GM12878 (cell line): ENCODE data around the gene TRANK1. TPM values are rescaled to one million over a fixed set of nuclear protein-coding genes. Genes with fewer than 3 reads are reported as not detected.

Experiments used
- BCL11A ChIP-seq: IDR thresholded peaks from 2 replicates; pipeline ENCODE4 v1.6.1; 2011; ENCODE audit warnings: low read depth, low read length
- CEBPZ ChIP-seq: fragments of 150-350 bp; IDR thresholded peaks from 2 replicates; pipeline ENCODE4 v1.6.1; 2016; ENCODE audit warnings: low read depth, low read length
- CHD1 ChIP-seq: IDR thresholded peaks from 2 replicates; pipeline ENCODE4 v1.6.1; 2012; ENCODE audit warnings: low read depth, low read length, improper control_type of control experiment
- EED ChIP-seq: sonication (generic); IDR thresholded peaks from 2 replicates; pipeline ENCODE4 v1.6.1; 2016; ENCODE audit warnings: antibody characterized with exemption, low read depth
- ETV6 ChIP-seq, 2 experiments: fragments of 450-650 bp in 1 of 2; IDR thresholded peaks in 1 of 2; conservative IDR thresholded peaks in 1 of 2; 2 replicates each; pipeline ENCODE4 v1.6.1; 2014; ENCODE audit warnings: antibody characterized with exemption in 1 of 2, borderline replicate concordance in 1 of 2, low read depth in 1 of 2, mild to moderate bottlenecking in 1 of 2, moderate library complexity in 1 of 2
- FOXK2 ChIP-seq: fragments of 450-650 bp; IDR thresholded peaks from 2 replicates; pipeline ENCODE4 v1.6.1; 2017; ENCODE audit warnings: mild to moderate bottlenecking, moderate library complexity
- HDAC2 ChIP-seq: fragments of 200-600 bp; sonication (generic); IDR thresholded peaks from 2 replicates; pipeline ENCODE4 v1.6.1; 2017
- HSF1 ChIP-seq: fragments of 150-350 bp; IDR thresholded peaks from 2 replicates; pipeline ENCODE4 v1.6.1; 2014; ENCODE audit warnings: mild to moderate bottlenecking, low read depth, low read length
- IRF4 ChIP-seq: IDR thresholded peaks from 2 replicates; pipeline ENCODE4 v1.6.1; 2011; ENCODE audit warnings: low read depth, low read length
- JUND ChIP-seq: IDR thresholded peaks from 2 replicates; pipeline ENCODE4 v1.6.1; 2012; ENCODE audit warnings: low read depth, mild to moderate bottlenecking, low read length, improper control_type of control experiment, moderate library complexity
- MYB ChIP-seq: fragments of 150-350 bp; IDR thresholded peaks from 2 replicates; pipeline ENCODE4 v1.6.1; 2014; ENCODE audit warnings: mild to moderate bottlenecking, low read depth, low read length, borderline replicate concordance
- NRF1 ChIP-seq: conservative IDR thresholded peaks from 2 replicates; pipeline ENCODE4 v1.6.1; 2011; ENCODE audit warnings: mild to moderate bottlenecking, low read depth, low read length, improper control_type of control experiment
- PAX8 ChIP-seq: fragments of 450-650 bp; IDR thresholded peaks from 2 replicates; pipeline ENCODE4 v1.6.1; 2017; ENCODE audit warnings: mild to moderate bottlenecking, moderate library complexity
- RAD21 ChIP-seq: IDR thresholded peaks from 2 replicates; pipeline ENCODE4 v1.6.1; 2011; ENCODE audit warnings: mild to moderate bottlenecking, low read depth, low read length, moderate library complexity; ENCODE audit not compliant: insufficient read depth
- SMAD5 ChIP-seq: IDR thresholded peaks from 2 replicates; pipeline ENCODE4 v1.6.1; 2016; ENCODE audit warnings: antibody characterized with exemption, low read depth
- polyA plus RNA-seq, 11 experiments: library from polyadenylated mRNA; depleted of rRNA in 4 of 11; unstranded in 6 of 11; stranded (reverse) in 5 of 11; fragments of >200 nt; fragmentation: Nextera tagmentation in 4 of 11; fragmentation: Illumina TruSeq in 1 of 11; extraction: Ambion mirVana in 4 of 11; extraction: Trizol in 1 of 11; gene quantifications; 1 replicate in 1 of 11; 2 replicates in 10 of 11; pipeline versions ENCODE4 v1.2.1 to v1.2.3, GENCODE V29; 2011 to 2016; ENCODE audit warnings: inconsistent platforms in 2 of 11, missing spikeins in 2 of 11, low read depth in 1 of 11
- total RNA-seq, 4 experiments: library from RNA; depleted of rRNA in 3 of 4; stranded (reverse); fragments of >200 nt in 3 of 4; fragmentation: Illumina TruSeq in 1 of 4; extraction: Trizol in 1 of 4; gene quantifications; 2 replicates each; pipeline versions ENCODE4 v1.2.1 to v1.2.3, GENCODE V29; 2013 to 2021
- TF ChIP-seq, protein P1 (sequence below): fragments of 450-650 bp; formaldehyde crosslinking; IDR thresholded peaks from 2 replicates; pipeline ENCODE4 v1.5.0; 2022; ENCODE audit warnings: mild to moderate bottlenecking, missing genetic modification characterization
- TF ChIP-seq, protein P2 (sequence below): fragments of 450-650 bp; IDR thresholded peaks from 2 replicates; pipeline ENCODE4 v1.6.1; 2018; ENCODE audit warnings: borderline replicate concordance, mild to moderate bottlenecking; ENCODE audit not compliant: partially characterized antibody
- TF ChIP-seq, protein P3 (sequence below): fragments of 450-650 bp; IDR thresholded peaks from 2 replicates; pipeline ENCODE4 v1.6.1; 2017; ENCODE audit warnings: mild to moderate bottlenecking

TRANK1 gene
- total and polyA plus RNA-seq, 10 of the 15 experiments (the other 5 are each of a cell fraction or from before 2014, with no cell fraction given), result 0.46 to 8.8 (median 1.1) TPM

DNA sequence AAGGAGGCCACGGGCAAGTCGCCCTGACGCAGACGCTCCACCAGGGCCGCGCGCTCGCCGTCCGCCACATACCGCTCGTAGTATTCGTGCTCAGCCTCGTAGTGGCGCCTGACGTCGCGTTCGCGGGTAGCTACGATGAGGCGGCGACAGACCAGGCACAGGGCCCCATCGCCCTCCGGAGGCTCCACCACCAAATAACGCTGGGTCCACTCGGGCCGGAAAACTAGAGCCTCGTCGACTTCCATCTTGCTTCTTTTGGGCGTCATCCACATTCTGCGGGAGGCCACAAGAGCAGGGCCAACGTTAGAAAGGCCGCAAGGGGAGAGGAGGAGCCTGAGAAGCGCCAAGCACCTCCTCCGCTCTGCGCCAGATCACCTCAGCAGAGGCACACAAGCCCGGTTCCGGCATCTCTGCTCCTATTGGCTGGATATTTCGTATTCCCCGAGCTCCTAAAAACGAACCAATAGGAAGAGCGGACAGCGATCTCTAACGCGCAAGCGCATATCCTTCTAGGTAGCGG is 48.0 kb upstream of the TRANK1 start, which contains the start of gene EPM2AIP1 (continued):
- TF ChIP-seq, protein P1, sequence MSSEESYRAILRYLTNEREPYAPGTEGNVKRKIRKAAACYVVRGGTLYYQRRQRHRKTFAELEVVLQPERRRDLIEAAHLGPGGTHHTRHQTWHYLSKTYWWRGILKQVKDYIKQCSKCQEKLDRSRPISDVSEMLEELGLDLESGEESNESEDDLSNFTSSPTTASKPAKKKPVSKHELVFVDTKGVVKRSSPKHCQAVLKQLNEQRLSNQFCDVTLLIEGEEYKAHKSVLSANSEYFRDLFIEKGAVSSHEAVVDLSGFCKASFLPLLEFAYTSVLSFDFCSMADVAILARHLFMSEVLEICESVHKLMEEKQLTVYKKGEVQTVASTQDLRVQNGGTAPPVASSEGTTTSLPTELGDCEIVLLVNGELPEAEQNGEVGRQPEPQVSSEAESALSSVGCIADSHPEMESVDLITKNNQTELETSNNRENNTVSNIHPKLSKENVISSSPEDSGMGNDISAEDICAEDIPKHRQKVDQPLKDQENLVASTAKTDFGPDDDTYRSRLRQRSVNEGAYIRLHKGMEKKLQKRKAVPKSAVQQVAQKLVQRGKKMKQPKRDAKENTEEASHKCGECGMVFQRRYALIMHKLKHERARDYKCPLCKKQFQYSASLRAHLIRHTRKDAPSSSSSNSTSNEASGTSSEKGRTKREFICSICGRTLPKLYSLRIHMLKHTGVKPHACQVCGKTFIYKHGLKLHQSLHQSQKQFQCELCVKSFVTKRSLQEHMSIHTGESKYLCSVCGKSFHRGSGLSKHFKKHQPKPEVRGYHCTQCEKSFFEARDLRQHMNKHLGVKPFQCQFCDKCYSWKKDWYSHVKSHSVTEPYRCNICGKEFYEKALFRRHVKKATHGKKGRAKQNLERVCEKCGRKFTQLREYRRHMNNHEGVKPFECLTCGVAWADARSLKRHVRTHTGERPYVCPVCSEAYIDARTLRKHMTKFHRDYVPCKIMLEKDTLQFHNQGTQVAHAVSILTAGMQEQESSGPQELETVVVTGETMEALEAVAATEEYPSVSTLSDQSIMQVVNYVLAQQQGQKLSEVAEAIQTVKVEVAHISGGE (CRISPR knock-in tag), result no peak
- peak; percentile 21; the same call in 1 of the 2 replicates for TF ChIP-seq MYB
- TF ChIP-seq NRF1, result peak; percentile 38
- TF ChIP-seq, protein P2, sequence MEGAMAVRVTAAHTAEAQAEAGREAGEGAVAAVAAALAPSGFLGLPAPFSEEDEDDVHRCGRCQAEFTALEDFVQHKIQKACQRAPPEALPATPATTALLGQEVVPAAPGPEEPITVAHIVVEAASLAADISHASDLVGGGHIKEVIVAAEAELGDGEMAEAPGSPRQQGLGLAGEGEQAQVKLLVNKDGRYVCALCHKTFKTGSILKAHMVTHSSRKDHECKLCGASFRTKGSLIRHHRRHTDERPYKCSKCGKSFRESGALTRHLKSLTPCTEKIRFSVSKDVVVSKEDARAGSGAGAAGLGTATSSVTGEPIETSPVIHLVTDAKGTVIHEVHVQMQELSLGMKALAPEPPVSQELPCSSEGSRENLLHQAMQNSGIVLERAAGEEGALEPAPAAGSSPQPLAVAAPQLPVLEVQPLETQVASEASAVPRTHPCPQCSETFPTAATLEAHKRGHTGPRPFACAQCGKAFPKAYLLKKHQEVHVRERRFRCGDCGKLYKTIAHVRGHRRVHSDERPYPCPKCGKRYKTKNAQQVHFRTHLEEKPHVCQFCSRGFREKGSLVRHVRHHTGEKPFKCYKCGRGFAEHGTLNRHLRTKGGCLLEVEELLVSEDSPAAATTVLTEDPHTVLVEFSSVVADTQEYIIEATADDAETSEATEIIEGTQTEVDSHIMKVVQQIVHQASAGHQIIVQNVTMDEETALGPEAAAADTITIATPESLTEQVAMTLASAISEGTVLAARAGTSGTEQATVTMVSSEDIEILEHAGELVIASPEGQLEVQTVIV, result no peak
- TF ChIP-seq FOXK2, result no peak
- TF ChIP-seq, protein P3, sequence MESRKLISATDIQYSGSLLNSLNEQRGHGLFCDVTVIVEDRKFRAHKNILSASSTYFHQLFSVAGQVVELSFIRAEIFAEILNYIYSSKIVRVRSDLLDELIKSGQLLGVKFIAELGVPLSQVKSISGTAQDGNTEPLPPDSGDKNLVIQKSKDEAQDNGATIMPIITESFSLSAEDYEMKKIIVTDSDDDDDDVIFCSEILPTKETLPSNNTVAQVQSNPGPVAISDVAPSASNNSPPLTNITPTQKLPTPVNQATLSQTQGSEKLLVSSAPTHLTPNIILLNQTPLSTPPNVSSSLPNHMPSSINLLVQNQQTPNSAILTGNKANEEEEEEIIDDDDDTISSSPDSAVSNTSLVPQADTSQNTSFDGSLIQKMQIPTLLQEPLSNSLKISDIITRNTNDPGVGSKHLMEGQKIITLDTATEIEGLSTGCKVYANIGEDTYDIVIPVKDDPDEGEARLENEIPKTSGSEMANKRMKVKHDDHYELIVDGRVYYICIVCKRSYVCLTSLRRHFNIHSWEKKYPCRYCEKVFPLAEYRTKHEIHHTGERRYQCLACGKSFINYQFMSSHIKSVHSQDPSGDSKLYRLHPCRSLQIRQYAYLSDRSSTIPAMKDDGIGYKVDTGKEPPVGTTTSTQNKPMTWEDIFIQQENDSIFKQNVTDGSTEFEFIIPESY, result no peak
- no peak for TF ChIP-seq HDAC2
- TF ChIP-seq CHD1, result 0 out of 2 replicates have a peak, but pooled peaks have one; percentile 76
- no peak for TF ChIP-seq PAX8
- TF ChIP-seq EED, result no peak
- TF ChIP-seq JUND, result no peak
- TF ChIP-seq ETV6 (conservative IDR thresholded peaks at IDR 0.05 in 1 of 2, IDR thresholded peaks at IDR 0.05 in 1 of 2; ENCODE audit: borderline replicate concordance in 1 of 2, low read depth in 1 of 2), result no peak
- TF ChIP-seq BCL11A, result no peak
- no peak for TF ChIP-seq CEBPZ
- peak; percentile 91 for TF ChIP-seq SMAD5
- TF ChIP-seq RAD21, result no peak
- TF ChIP-seq IRF4, result 0 out of 2 replicates have a peak, but pooled peaks have one; percentile 25
- no peak for TF ChIP-seq HSF1
